NCI-H446 (cell line): Measurements from ENCODE around the gene MRRF.

Source experiments
- DNase-seq, 2 experiments: peaks; one replicate each; lab custom pipeline; 2025; lab: John Stamatoyannopoulos, UW

MRRF gene

DNA sequence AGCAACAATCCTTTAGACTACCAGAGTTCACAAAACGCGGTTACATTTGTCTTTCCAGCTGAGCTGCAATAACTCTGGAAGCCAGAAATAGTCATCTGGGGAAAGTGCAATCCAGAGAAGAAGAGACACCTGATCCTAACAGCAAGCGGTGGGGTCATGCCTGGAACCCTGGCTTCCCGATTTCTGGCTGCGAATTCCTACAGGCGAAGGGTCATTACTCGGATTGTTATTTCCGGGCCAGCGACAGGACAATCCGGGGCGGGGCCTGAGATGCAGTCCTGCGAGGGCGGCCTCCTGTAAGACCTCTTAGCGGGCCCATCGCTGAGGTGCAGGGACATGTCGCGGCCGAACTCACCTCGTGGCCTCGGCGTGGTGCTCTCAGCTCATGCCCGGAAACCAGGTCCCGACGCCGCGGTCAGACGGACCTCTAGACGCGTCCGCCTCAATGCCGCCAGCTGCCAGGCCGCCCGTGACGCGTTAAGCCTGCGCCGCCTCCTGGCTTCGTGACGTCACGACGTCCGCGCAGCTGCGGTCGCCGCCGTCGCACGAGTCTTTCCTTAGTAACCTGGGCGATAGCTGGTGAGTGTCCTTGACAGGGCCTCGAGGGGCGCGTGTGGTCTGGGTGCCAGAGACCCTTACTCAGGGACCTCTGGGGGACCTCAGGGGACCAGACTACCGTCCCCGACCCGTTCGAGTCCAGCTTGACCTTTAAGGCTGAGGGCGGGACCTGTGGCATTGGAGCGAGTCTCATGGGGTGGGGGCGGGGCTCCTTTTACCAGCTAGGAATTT lies at the start of gene MRRF, which contains the start of gene RBM18:
Gene MRRF, plus strand, starts transcription at position 523 of the 789 bp plus-strand sequence. CDS start 6,010 bp downstream, outside the sequence.
Gene RBM18, minus strand, starts transcription at position 481 of the 789 bp plus-strand sequence. CDS start 3,348 bp downstream, outside the sequence.
- peak; percentile 62 to 83 for DNase-seq

- DNase-seq: no peak
These were observed 49.0 kb upstream of the MRRF start for GRCh38 chr9:122215663-122216062.

GRCh38 chr9:122216138-122216797 lies 48.4 kb upstream of the MRRF start:
- DNase-seq: no peak

DNA sequence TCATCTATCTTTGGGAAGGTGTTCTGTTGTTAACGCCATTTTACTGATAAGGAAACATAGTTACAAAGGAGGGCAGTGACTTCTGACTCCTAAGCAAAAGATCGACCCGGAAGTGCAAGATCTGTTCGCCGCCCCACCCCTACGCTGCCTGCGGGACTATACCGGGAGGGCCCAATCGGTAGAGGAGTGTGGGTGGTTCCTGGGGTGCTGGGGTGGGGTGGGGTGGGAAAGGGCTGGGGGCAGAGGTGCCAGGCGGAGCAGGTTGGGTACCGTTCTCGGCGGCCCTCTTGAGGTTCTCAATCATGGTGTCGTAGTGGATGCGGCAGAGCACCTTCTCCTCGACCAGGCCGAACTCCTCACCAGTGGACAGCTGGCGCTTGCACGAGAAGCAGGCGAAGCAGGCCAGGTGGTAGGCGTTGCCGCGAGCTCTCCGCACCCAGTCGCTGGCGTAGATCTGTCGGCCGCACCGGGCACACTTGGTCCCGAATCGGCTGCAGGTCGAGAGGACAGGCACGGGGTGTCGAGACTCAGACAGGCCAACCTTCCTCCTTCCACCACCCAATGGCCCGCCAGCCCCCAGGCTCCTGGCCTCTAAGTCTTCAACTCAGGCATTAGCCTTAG lies 47.8 kb upstream of the MRRF start:
- no peak for DNase-seq

DNA sequence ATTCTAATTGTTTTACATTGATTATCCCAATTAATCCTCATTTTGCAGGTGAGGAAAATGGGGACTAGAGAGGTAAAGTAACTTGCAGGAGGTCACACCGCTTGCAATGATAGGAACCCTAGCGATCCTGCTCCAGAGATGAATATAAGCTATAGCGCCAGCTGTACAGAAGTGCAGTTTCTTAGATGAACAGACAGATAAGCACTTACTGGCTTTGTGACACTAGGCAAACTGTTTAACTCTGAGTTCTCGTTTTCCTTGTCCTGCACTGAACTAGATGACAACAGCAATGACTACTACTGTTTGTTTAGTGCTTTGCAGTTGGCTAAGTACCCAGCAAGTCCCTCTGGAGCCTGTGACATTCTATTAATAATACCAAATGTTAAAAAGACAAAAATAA lies 47.0 kb upstream of the MRRF start:
- no peak for DNase-seq

DNA sequence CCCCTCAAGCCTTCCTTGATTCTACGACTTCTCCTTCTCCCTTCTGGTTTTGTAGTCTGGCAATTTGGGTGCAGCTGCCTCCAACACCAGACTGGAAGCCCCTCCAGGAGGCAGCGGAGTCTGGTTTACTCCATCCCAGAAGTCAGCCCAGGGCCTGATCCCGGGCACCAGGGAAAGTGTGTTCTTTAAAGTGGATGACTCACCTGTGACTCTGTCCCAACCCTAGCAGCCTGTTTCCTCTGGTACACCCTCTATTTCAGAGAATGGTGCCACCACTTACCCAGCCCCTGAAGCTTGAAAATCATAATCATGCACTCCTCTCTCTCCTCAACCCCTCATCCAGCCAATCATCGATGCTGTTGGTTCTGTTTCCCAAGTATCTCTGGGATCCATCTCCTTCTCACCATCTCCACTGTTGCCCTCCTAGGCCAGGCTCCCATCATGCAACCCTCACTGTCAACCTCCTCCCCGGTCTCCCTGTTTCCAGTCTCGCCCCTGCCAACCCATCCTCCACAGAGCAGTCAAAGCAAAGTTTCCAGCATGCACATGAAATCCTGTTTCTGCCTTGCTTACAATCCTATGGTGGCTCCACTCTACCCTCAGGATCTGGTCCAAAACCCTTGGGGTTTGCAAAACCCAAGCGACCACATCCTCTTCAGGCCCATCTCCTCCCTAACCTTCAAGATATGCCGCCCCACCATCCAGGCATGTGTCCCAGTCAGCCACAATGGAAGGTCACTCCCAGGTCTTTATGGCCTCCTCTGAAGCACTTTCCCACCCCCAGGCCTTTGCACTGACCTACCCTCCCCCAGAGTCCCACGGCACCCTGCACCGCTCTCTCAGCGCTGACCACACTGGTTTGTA lies 46.4 kb upstream of the MRRF start:
- no peak for DNase-seq

DNA sequence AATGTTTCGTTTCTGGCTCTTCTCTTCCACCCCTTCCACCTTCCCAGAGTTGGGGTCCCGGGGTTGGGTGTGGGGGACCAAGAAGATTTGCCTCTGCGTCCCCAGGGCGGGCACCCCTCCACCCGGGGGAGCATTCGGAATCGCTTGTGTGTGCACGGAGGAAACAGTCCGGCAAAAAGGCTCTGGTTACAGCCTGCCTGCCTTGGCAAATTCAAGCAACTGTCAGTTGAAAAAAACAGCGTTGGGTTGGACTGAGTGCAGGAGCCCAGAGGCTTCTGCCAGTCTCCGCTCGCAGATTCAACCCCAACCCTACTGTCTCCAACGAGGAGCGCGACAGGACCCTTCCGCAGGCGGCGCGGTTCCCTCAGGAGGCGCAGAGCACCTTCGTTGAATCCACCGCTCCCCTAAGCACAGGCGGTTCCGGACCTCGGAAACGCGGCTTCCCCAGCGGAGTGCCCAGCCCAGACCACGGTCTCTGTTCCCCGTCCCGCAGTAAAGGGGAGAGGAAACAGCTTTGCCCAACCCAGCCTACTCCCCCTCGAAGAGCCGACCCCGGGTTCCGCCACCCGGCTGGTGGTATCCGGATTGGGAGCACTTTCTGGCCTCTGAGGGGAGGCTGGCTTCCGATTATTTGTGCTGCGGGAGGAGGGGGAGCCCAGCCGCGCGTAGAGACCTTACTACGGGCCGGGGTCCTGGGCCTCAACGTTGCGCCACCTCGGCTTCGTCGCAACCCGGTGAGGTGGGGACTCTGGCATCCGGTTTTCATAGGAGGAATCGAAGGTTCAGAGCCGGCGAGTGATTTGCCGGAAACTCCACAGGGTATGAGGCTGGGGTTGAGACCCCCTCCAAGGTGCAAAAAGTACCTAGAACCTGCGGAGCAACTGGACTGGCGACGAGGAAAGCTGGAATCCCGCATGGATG lies 45.5 kb upstream of the MRRF start:
- no peak for DNase-seq

- DNase-seq: no peak
These were observed 44.6 kb upstream of the MRRF start for GRCh38 chr9:122219856-122220672.

GRCh38 chr9:122220673-122221182 lies 44.0 kb upstream of the MRRF start:
- no peak for DNase-seq

DNA sequence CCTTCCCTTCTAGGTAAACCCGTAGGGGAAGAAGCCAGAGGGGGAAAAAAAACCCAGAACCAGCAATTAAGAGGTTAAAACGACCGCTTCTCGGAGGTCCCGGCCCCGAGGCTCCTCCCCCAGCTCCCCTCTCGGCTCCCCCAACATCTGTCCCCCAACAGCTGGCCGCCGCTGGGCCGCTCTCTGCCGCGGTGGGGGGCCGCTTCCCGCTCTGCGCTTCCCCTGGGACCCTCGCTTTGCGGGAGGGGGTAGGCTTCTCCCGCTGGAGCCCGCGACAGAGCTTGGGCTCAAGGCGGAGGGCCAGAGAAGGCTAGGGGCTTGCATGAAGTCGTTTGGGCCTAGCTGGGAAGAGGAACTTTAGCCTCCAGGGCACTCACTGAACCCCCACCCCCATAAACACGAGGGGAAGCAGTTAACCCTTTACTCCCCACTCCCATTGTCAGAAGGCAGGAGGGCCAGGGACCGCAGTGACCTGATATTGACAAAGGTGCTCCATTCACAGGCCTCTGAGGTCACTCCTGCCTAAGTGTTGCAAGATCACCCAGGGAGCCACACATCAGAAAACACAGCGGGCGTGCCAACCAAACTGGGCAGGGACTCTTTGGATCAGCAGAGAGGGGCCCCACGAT lies 43.4 kb upstream of the MRRF start:
- DNase-seq: no peak

GRCh38 chr9:122222791-122223190 lies 41.9 kb upstream of the MRRF start:
- no peak for DNase-seq

DNA sequence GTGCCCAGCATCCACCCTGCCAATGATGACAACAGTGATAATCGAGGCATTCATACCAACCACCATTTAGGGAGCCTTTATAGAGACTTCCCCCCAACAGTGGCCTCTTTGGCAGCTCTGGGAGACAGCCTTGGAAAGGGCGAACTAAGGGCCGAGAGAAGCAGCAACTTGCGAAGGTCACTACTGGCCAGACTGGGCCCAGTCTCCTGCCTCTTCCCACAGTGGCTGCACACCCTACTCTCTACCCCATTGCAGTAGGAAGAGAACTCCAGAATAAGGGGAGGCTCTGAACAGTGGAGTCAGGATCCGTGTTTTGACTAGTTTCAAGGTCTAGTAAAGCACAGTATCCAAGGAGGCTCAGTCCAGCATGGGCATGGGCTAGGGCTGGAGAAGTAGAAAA lies 41.2 kb upstream of the MRRF start:
- no peak for DNase-seq

GRCh38 chr9:122225312-122226141 lies 39.2 kb upstream of the MRRF start:
- no peak for DNase-seq

- no peak for DNase-seq
These were observed 38.4 kb upstream of the MRRF start for GRCh38 chr9:122226142-122226757.

DNA sequence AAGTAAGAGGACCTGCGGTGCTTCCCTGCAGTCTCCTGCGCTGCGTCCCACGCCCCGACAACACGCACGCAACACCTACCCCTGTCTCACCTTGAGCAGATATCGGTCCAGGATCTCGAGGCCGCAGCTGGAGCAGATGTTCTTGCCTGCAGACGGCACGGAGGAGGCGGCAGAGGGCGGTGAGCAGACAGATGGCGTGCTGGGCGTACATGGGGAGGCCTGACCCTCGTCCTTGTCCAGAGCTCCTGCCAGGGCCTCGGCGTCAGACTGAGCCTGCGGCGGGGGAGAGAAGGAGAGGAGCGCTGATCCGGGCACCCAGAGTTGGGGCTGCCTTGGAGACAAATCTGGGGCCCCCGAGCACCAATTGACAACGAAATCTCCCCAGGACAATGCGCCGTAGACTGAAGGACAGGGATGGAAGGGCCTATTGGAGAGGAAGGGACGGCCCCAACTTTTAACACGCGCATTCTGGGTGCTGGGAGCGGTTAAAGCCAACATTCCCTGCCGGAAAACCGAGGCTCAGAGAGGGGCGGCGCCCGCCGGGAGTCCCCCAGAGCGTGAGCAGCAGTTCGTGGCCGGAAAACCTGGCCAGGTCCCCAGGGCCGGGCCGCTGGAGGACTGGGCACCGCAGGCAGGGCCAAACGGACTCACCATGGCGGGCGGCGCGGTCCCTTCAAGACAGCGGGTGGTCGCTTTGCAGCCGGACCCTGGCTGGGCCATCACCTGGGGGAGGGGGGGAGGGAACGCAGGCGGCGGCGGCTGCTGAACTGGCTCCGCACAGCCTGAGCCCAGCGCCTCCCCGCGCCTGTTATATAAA lies 37.7 kb upstream of the MRRF start:
- no peak for DNase-seq

GRCh38 chr9:122227575-122227900 lies 37.1 kb upstream of the MRRF start:
- no peak for DNase-seq

DNA sequence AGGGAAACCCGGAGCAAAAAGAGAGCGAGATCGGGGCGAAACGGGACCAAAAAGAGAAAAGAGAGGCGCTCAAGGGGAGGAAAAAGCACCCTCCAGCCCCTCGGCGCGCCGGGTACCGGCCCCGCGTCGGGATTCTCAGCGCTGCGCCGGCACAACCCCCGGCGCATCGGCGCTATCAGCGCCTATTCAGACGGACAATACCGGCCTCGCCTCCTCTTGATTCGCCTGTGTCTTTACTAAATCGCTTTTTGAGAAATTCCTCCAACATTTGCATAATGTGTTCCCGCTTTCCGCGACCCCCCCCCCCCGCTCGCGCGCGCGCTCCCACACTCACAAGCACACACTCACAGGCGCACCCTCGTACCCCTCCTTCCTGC lies 36.5 kb upstream of the MRRF start:
- no peak for DNase-seq
